ENCODE measurements around the gene MYCBP2. TPM values are rescaled to one million over a fixed set of nuclear protein-coding genes. Genes with fewer than 3 reads are reported as not detected.

The MYCBP2 gene
- total RNA-seq, 1 donor from 2014 or later: 116 TPM

DNA sequence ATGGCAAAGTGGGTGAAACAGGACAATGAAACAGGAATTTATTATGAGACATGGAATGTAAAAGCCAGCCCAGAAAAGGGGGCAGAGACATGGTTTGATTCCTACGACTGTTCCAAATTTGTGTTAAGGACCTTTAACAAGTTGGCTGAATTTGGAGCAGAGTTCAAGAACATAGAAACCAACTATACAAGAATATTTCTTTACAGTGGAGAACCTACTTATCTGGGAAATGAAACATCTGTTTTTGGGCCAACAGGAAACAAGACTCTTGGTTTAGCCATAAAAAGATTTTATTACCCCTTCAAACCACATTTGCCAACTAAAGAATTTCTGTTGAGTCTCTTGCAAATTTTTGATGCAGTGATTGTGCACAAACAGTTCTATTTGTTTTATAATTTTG is 326.4 kb downstream of the MYCBP2 start:
- DNase-seq (ENCODE audit: extremely low read depth, low read depth, low spot score): no peak

Other genes with a start within 250 kb of the MYCBP2 start
- not detected in 2 replicates for gene SCEL, start 208.6 kb upstream of the MYCBP2 start, total RNA-seq

Data from glomerular endothelial cell (primary cell).